Vagina (tissue), 2 donors: ENCODE measurements around the gene CYSRT1.

Experiments
- CTCF ChIP-seq, 3 experiments: fragments of 450-650 bp in 2 of 3; fragments of 200-600 bp in 1 of 3; sonication (generic) in 1 of 3; IDR thresholded peaks; one replicate each; pipeline ENCODE4 v1.5.1; 2017 to 2019; ENCODE audit warnings: antibody characterized with exemption in 3 of 3, mild to moderate bottlenecking in 2 of 3, moderate library complexity in 2 of 3
- POLR2A ChIP-seq, 2 donors: fragments of 450-650 bp; IDR thresholded peaks; one replicate each; pipeline ENCODE4 v1.6.1; 2017; ENCODE audit warnings: antibody characterized with exemption in 2 of 2, mild to moderate bottlenecking in 2 of 2, moderate library complexity in 2 of 2

- no peak for TF ChIP-seq CTCF (IDR thresholded peaks at IDR 0.05)
- no peak for TF ChIP-seq POLR2A (IDR thresholded peaks at IDR 0.05)
Measured at GRCh38 chr9:137218212-137218753, 6.7 kb upstream of the CYSRT1 start.
